Stimulated activated CD8-positive, alpha-beta memory T cell treated with anti-CD3 and anti-CD28 coated beads, Interleukin-7, amount 100 ng/mL, for 4 hours (primary cell): Measurements from ENCODE around the gene DNTTIP2.
"Not testable (repeated sequence)": the region's sequence is repeated elsewhere in the genome, so short reads cannot be mapped to it uniquely, and the experiment has no call there.

Experiments
- DNase-seq, 2 donors: peaks; one replicate each; pipeline ENCODE4 v3.0.0-alpha.2; 2020; ENCODE audit warnings: low read depth in 2 of 2

The DNTTIP2 gene

GRCh38 chr1:93840956-93841482 lies 38.0 kb downstream of the DNTTIP2 start:
- DNase-seq, result no peak

GRCh38 chr1:93839753-93840152 lies 39.3 kb downstream of the DNTTIP2 start:
- DNase-seq, result no peak

DNA sequence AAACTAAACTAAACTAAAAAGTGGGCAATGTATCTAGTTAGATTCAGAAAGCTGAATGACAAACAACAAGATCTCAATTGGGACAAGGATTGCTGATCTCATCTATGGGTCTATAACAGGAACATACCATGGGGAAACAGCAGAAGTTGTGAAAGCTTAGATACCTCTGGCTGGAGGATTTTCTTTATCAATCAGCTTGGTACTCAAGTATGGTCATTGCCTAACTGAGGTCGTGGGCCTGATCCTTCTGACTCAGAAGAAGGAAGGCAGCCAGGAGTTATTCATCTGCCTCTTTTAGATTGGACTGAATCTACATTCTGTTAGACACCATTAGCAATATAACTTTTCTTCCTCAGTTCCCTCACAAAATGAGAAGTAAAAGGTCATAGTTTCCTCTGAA lies 39.7 kb downstream of the DNTTIP2 start:
- DNase-seq, result no peak

- no peak for DNase-seq
Measured at GRCh38 chr1:93837961-93838360, 41.0 kb downstream of the DNTTIP2 start.

DNA sequence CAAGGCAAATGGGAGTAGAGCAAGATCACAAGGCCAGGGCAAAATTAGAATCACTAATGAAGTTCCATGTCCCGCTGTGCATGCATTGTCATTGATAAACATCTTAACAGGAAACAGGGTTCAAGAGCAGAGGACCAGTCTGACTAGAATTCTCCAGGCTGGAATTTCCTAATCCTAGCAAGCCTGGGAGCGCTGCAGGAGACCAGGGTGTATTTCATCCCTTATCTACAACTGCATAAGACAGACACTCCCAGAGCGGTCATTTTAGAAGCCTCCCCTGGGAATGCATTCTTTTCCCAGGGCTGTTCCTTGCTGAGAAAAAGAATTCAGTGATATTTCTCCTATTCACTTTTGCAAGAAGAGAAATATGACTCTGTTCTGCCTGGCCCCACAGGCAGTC lies 45.7 kb downstream of the DNTTIP2 start:
- not testable (repeated sequence) for DNase-seq

GRCh38 chr1:93829061-93829460 lies 49.9 kb downstream of the DNTTIP2 start:
- DNase-seq, result no peak

DNA sequence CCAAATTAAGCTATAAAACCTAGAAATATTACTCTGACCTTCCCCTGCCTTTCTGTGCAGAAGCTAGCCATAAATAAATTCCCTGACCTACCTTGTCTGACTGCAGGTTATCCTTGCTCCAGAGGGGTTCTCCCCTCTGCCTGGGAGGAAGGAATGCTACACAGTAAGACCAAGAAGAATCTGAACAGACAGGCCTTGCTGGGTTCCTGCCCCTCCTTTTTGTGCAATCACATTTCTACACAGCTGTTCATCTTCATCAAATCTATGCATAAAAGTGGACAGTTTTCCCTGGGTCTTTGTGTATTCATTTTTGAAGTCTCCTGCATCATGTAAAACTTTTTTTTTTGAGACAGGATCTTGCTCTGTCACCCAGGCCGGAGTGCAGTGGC lies 50.6 kb downstream of the DNTTIP2 start:
- DNase-seq, result no peak

- no peak for DNase-seq
Measured at GRCh38 chr1:93827633-93828366, 51.2 kb downstream of the DNTTIP2 start.

DNA sequence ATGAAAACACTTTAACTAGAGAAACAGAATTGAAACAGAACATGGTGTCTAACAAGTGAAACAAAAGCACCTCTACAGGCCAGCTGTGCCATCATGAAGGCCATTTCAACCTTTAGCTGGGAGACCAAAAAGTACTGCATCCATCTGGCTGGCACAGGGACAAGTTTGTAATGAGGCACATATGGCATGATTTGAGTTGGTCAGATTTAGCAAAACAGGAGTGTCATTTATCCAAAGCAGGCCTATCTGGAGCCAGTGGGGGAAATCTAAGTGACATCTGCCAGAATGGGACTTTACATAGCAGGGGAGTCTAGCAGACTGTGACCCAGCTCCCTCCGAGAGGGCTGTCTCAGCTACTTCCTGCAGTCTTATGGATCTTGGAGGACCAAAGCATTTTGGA lies 51.9 kb downstream of the DNTTIP2 start:
- DNase-seq, result no peak

DNA sequence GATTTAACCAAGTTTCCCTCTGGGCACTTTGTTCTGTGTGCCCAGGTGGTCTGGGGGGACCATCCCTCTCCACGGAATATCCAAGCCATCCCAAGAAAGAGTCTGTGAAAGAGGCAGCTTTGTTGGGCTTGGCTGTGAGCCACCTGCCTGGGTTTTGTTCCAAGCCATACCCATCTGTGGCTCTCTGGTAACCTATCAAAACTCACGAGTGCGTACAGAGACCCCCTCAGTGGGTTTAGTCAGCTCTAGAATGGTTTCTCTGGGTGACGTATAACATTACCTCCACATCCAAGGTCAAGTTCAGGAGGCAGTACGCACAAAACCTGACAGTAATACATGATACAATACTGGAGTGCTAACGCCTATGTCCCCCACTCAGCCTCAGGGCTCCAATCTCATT lies 54.2 kb downstream of the DNTTIP2 start:
- no peak for DNase-seq

DNA sequence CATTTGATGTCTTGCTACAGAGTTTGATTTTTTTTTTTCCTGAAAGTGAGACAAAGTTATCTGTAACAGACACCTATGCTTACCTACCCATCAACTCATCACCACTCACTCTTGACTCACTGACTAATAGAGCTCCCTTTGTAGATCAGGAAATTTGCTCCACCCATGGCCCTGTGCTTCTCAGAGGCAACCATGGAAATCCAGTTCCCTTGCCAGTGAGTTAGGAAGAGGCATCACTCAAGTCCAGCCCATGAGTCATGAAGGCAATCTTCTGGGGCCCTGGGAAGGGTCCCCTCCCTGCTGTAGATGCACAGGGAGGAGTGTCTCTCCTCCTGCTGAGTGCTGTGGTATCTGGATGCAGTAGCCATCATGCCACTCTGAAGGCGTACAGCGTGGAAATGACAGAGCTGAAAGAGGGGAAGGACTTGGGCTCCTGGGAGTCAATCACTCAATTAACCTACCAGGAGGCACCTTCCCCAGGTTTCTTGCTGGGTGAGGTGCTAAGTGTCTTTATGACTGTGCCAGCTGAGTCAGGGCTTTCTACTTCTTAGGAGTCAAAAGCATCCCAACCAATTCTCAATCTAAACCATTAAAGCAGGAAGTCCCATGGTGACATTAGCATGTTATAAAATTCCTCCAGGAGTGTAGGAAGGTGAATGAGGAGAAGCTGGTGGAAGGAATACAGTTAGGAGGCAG lies 56.1 kb downstream of the DNTTIP2 start:
- DNase-seq, result no peak

DNA sequence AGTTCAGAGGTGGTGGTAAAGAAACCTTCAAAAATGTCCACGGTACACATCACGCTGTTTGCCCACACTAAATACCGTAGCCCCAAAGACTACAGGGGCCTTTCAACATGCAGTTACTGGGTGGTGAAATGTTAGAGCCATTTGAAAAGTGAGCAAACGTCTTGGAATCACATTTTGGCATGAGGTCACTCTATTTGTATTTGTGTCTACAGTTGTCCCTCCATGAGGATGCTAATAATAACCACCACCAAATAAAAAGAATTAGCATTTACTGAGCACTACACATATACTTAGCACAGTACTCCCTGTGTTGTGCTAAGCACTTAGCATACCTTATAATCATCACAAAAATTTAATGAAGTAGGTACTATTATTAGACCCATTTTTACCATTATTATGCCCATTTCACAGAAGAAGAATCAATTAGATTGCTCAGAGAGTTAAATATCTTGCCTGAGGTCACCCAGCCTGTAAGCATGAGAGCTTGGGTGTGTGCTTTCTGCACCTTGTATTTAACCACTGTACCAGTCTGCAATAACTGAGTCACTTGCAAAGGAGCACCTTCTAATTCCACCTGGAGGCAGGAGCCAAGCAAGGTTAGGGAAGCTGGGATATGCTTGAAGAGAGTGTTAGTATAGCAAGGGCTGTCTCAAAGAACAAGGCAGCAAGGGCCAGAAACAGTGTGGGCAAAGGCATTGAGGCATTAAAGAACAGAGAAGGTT lies 57.4 kb downstream of the DNTTIP2 start:
- no peak for DNase-seq

DNA sequence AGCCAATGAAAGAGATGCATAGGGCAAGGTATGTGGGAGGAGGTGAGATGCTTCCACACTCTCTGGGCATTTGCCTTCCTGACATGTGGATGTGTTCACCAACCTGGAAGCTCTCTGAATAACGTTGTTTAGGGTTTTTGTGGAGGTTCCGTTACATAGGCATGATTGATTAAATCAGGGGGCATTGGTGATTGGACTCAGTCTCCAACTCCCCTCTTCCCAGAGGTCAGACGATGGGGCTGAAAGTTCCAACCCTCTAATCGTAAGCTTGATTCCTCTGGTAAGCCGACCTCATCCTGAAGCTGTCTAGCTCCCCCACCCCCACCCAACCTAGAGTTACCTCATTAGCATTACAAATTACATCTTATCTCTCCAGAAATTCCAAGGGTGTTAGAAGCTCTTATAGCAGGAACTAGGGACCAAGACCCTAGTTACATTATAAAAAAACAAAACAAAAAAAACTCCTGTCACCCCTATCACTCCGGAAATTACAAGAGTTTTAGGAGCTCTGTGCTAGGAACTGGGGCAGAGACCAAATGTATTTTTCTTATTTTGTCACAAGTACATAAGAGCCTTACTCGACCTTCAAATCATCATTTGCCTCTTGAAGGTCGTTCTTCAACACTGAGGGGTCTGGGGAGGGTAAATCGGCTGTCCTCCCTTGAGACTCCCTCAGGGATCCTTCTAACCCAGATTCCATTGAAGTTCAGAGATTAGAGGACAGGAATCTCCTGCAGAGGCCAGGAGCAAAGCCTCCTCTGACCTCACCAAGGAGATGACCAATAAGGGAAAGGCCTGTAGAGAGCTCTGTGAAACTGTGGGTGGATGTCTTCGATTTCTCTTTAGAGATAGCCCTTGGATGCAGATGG lies 58.2 kb downstream of the DNTTIP2 start:
- DNase-seq, result no peak

- DNase-seq, result no peak
Measured at GRCh38 chr1:93818570-93818959, 60.4 kb downstream of the DNTTIP2 start.

DNA sequence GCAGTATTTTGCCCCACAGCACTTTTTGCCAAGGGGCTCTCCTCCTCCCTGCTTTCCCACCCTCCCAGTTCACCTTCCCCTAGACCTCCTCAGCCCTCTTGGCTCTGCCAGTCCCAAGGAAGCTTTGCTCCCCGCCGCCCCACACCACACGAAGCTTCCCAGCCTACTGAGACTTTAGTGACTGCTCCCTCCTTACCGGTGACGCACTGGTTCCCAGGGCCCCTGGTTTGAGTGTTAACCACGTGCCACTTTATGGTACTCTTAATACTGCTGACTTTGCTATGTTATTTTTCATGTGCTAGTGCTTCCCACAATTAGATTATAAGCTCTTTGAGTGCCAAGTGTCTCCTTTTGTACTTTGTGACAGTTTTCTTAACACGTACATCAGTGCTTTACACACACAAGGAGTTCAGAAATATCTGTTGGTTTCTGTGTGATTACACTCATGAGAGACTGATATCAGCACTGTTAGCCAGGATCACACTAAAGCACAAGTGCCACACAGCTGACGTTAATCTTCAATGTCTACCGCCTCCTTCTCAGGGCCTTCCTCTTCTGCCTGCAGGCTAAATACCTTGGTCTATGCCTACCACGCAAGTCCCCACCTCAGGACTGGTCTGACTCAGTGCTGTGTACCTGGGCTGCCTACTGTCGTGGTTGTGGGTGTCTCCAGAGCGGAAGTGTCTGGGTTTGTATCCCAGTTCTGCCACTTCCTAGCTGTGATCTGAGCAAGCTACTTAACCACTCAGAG lies 61.0 kb downstream of the DNTTIP2 start:
- peak; percentile 21 to 27 for DNase-seq

GRCh38 chr1:93816970-93817678 lies 61.9 kb downstream of the DNTTIP2 start:
- DNase-seq, result no peak
